KG1 (cell line): ENCODE measurements around the gene MYCL.

ENCODE experiments used
- DNase-seq: peaks from one replicate; lab custom pipeline; 2025; lab: John Stamatoyannopoulos, UW

The MYCL gene

DNA sequence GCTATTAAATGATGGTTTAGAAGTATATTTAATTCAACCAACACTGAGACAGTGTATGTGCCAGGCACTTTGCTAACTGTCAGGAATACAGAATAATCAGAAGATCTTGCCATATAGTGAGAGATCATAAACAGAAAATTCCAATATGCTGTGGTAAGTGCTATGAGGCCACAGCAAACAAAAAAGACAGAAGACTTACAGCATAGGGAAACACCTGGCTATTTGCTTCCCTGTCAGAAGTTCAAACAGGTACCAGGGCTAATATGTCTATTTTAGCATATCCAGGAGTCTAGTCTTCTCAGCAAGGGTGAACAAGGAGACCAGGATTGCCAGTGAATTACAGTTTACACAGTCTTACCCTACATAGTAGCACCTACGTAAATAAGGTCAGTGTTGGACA lies 48.8 kb downstream of the MYCL start:
- DNase-seq = no peak

DNA sequence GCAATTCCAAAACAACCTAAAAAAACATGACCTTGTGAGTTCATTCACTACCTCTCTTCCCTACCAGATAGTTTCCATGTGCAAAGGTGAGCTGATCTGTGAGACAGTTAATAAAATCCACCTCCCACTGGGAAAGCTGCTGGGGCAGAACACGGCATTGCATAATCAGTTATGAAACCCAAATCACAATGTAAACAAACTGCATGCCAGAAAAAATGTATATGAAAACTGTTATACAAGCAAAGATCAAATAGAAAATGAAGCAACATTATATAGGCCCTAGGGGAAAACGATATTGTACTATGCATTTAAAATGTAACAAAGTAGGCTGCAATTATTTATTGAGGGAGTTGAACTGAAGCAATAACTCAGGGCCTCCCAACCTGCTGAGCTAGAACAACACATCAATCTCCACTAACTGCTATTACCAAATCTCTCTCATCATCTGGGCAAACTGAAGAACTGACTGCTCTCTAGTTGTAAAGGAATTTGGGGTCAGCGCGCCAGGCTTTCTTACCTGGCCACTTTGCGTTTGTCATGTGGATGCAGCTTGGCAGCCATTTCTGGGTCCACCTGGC lies 49.4 kb downstream of the MYCL start:
- no peak for DNase-seq

DNA sequence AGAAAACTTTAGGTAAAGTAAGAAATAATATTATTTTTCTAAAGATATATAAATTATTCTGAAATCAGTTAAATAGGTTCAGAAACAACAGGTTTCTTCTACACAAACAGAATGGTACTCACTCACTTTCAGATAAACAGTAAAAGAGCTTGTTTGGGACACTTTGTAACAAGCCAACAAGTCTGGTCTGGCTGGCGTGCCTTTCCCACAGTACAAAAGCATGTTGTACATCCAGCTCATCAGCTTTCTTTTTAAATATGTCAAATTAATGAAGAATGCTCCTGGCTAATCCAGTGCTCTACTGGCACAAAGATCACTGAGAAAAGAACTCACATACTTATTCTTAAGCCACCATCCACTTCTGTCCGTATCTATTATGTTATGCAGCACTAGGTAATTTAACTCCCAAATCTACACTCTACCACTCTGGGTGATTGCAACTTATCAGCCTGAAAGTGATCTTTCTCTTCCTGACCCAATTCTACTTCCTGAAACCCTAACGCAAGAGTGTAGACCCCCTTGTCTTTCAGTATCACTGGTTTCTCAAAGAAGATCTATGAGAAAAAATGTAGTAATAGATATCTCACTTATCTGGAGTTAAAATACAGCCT lies 51.0 kb downstream of the MYCL start:
- no peak for DNase-seq

DNA sequence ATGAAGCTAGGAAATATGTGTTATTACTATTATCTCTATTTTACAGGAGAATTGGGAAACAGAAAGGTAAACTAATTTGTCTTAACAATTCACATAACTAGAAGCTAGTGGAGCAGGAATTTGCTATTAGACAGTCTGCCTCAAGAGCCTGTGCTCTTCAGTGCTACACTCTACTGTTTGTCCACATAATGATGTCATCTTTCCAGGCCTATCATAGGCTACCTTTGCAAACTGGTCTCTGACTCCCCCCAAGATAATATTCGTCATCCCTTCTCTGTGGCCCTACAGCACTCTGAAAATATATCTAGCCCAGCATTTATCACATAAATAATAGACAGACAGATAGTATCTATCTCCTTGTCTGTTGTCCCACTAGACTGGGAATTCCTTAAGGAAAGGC lies 52.5 kb downstream of the MYCL start:
- DNase-seq = no peak

- no peak for DNase-seq
These were observed 53.8 kb downstream of the MYCL start for GRCh38 chr1:39847940-39848339.

DNA sequence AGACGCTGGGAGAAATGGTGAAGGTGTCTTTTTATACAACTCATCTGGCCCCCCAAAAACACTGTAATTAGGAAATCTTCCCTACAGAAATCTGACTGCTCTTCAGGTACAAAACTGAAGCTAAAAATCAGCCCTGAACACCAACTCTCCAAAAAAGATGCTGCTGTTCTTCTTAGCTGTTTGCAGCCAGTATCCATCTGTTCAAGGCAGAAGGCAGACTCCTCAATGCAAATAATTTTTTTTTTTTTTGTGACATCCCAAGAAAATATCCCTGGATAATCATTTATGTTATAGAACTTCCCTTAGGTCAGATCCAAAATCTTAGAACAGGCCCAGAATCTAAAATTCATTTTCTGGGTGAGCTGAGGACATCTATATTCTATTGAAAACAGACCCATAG lies 54.9 kb downstream of the MYCL start:
- DNase-seq = no peak

GRCh38 chr1:39845569-39846566 lies 55.8 kb downstream of the MYCL start:
- peak; percentile 60 for DNase-seq
